GM13976 (cell line): ENCODE data around the gene TCFL5.

Source experiments
- DNase-seq: peaks from one replicate; pipeline ENCODE4 v3.0.0; 2012; ENCODE audit warnings: low spot score
- CTCF ChIP-seq: IDR thresholded peaks from 2 replicates; pipeline ENCODE4 v1.5.1; 2012; ENCODE audit warnings: borderline replicate concordance, mild to moderate bottlenecking; ENCODE audit not compliant: insufficient read depth; ENCODE audit errors: extremely low read depth, missing control alignments, control extremely low read depth
- in situ Hi-C: fragments of 300-500 bp; cut with MboI; formaldehyde crosslinking; loops from one replicate; pipeline ENCODE4 v1.12.0; 2022; ENCODE audit warnings: low sequenced_read_pairs, mixed read lengths, inconsistent platforms; ENCODE audit not compliant: unreplicated experiment

TCFL5 gene

GRCh38 chr20:62895539-62895938 lies 33.9 kb upstream of the TCFL5 start:
- in situ Hi-C loops, result no loop called here
- TF ChIP-seq CTCF, result no peak
- no peak for DNase-seq

DNA sequence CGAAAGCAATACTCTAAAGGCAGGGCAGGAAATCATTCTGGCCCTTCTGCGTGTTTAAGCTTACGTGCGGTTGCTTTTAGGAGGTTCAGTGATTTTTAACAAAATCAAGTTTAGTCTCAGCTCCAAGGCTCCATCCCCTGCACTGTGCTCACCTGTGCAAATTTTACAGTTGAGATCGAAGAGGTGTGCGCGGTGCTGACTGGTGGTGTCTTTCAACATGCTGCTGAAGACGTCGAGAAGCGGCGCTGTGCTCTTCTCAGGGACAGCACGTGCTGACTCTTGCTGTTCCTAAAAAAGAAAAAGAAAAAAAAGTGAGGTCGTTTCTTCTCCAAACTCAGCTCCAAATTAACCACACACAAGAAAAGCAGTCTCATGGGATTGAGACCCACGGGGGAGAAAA lies 32.6 kb upstream of the TCFL5 start:
- in situ Hi-C loops, result no loop called here
- TF ChIP-seq CTCF, result no peak
- no peak for DNase-seq

GRCh38 chr20:62893700-62894099 lies 32.1 kb upstream of the TCFL5 start:
- in situ Hi-C loops, result no loop called here
- TF ChIP-seq CTCF, result no peak
- no peak for DNase-seq

GRCh38 chr20:62892348-62893304 lies 31.0 kb upstream of the TCFL5 start:
- in situ Hi-C loops, result no loop called here
- no peak for DNase-seq
- no peak for TF ChIP-seq CTCF

- DNase-seq, result no peak
- in situ Hi-C loops, result no loop called here
- no peak for TF ChIP-seq CTCF
Observed at GRCh38 chr20:62891111-62891510, 29.5 kb upstream of the TCFL5 start.

- no peak for DNase-seq
- TF ChIP-seq CTCF, result no peak
- in situ Hi-C loops, result no loop called here
Observed at GRCh38 chr20:62890444-62890843, 28.8 kb upstream of the TCFL5 start.
